Karpas-422 (cell line): ENCODE results near the gene NUP133. TPM values are rescaled to one million over a fixed set of nuclear protein-coding genes. Genes with fewer than 3 reads are reported as not detected.
"Not testable (repeated sequence)": the region's sequence is repeated elsewhere in the genome, so short reads cannot be mapped to it uniquely, and the experiment has no call there.

Source experiments
- DNase-seq: peaks from one replicate; pipeline ENCODE4 v3.0.0-alpha.2; 2015
- H2AFZ ChIP-seq: fragments of 200-600 bp; sonication (generic); 2 replicates; pipeline ENCODE4 v1.6.1; 2014; ENCODE audit warnings: antibody characterized with exemption, low read length, mixed read lengths
- H3K27ac ChIP-seq: fragments of 200-600 bp; sonication (generic); 2 replicates; pipeline ENCODE4 v1.5.1; 2014; ENCODE audit warnings: mild to moderate bottlenecking, low read length, moderate library complexity
- H3K27me3 ChIP-seq: fragments of 200-600 bp; sonication (generic); 2 replicates; pipeline ENCODE4 v1.6.1; 2014; ENCODE audit warnings: low read length, mixed read lengths
- H3K36me3 ChIP-seq: fragments of 200-600 bp; sonication (generic); 2 replicates; pipeline ENCODE4 v1.6.1; 2014; ENCODE audit warnings: low read length, mixed read lengths; ENCODE audit not compliant: insufficient read depth
- H3K4me1 ChIP-seq: fragments of 200-600 bp; sonication (generic); 2 replicates; pipeline ENCODE4 v1.6.1; 2014; ENCODE audit warnings: mild to moderate bottlenecking, low read length, mixed read lengths
- H3K4me2 ChIP-seq: fragments of 200-600 bp; sonication (generic); 2 replicates; pipeline ENCODE4 v1.6.1; 2014; ENCODE audit warnings: low read length, low read depth, mild to moderate bottlenecking; ENCODE audit not compliant: poor library complexity, severe bottlenecking
- H3K4me3 ChIP-seq: fragments of 200-600 bp; sonication (generic); 2 replicates; pipeline ENCODE4 v1.5.1; 2014; ENCODE audit warnings: mild to moderate bottlenecking, antibody characterized with exemption, low read length, mixed read lengths
- H3K79me2 ChIP-seq: fragments of 200-600 bp; sonication (generic); 2 replicates; pipeline ENCODE4 v1.6.1; 2014; ENCODE audit warnings: mild to moderate bottlenecking, low read length, mixed read lengths
- H3K9ac ChIP-seq: fragments of 200-600 bp; sonication (generic); 2 replicates; pipeline ENCODE4 v1.6.0; 2014; ENCODE audit warnings: low read length
- H3K9me2 ChIP-seq: fragments of 200-600 bp; sonication (generic), shearing (Covaris generic); replicated peaks from 2 replicates; pipeline ENCODE4 v1.6.0; 2014; ENCODE audit warnings: mild to moderate bottlenecking, low read length, moderate library complexity; ENCODE audit not compliant: insufficient read depth
- H3K9me3 ChIP-seq: fragments of 300-700, 200-600 bp; sonication (generic); 2 replicates; pipeline ENCODE4 v1.6.1; 2014; ENCODE audit warnings: low read length, mixed read lengths
- H4K20me1 ChIP-seq: fragments of 200-600 bp; sonication (generic); 2 replicates; pipeline ENCODE4 v1.6.1; 2014; ENCODE audit warnings: mild to moderate bottlenecking, antibody characterized with exemption, low read length, low read depth; ENCODE audit not compliant: insufficient read depth
- total RNA-seq: library from RNA; depleted of rRNA; stranded (reverse); fragments of >200 nt; shearing (Covaris generic); gene quantifications from 2 replicates; pipeline ENCODE4 v1.2.3, GENCODE V29; 2014; ENCODE audit warnings: low replicate concordance

The NUP133 gene
- total RNA-seq, 1 experiment from 2014 or later, result 56.9 TPM

DNA sequence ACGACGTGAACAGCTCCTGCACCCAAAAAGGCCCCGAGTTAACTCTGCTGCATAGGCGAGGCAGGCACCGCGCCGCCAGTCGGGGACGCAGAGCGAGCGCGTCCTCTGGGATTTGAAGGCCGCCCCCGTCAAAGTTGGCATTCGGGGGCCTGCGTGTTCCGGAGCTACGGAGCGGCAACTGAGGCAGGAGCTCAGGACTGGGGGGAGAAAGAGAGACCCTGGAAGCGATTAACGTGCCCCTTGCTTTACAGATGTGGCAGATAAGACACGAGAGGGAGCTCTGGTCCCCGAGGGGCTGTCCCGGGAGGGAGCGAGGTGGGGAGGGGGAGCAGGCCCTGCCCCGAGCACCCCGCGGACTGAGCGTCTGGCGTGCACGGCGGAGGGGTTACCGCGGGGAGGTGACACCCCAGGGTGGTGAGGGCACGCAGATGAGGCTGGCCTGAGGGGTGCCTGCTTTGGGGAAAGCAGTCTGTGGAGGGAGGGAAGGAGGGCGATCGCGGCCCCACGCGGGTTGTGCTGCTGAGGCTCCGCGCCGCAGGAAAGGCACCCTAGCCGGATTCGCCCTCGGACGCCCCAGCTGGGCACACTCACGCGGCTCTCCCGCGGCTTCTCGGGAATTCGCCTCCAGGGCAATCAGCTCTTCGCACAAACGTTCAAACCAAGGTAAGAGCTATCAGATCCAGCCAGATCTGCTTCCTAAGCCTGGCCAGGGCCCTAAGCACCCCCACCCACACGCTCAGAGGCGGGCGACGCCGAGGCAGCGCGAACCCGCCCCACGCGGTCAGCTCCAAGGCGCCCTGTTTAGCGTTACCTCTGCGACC, 100.7 kb downstream of the NUP133 start:
- Histone ChIP-seq H3K9ac (no peak overlapping the region), H3K36me3 (no peaks in the 10 kb centered on the region), H3K9me2 (no peaks in the 10 kb centered on the region), H4K20me1 (0 out of 2 replicates have a peak, but pooled peaks cover 3% of the 10 kb centered on the region), H3K4me2 (no peak overlapping the region), H3K79me2 (no peaks in the 10 kb centered on the region), H3K4me1 (no peaks in the 10 kb centered on the region), H3K27me3 (no peaks in the 10 kb centered on the region), H3K9me3 (no peaks in the 10 kb centered on the region), H3K27ac (no peak overlapping the region), H3K4me3 (no peak overlapping the region), H2AFZ (no peak overlapping the region)
- peak; percentile 22 for DNase-seq

GRCh38 chr1:229406798-229407197, 101.3 kb downstream of the NUP133 start:
- H3K9ac ChIP-seq, result no peak overlapping the region

GRCh38 chr1:229403573-229403972, 104.6 kb downstream of the NUP133 start:
- Histone ChIP-seq H3K36me3 (no peaks in the 10 kb centered on the region), H2AFZ (no peak overlapping the region), H3K9me3 (no peaks in the 10 kb centered on the region), H3K27me3 (no peaks in the 10 kb centered on the region), H3K79me2 (no peaks in the 10 kb centered on the region), H3K9me2 (no peaks in the 10 kb centered on the region), H3K9ac (no peak overlapping the region), H3K4me2 (no peak overlapping the region), H3K4me3 (no peak overlapping the region), H3K4me1 (no peaks in the 10 kb centered on the region), H4K20me1 (peaks cover 3% of the 10 kb centered on the region; the same call in 1 of the 2 replicates), H3K27ac (no peak overlapping the region)
- DNase-seq, result peak; percentile 19

More at GRCh38 chr1:229406798-229407197, 101.3 kb downstream of the NUP133 start:
- no peaks in the 10 kb centered on the region for H3K27me3 ChIP-seq
- H3K36me3 ChIP-seq, result no peaks in the 10 kb centered on the region
- H3K79me2 ChIP-seq, result no peaks in the 10 kb centered on the region
- H3K9me2 ChIP-seq, result no peaks in the 10 kb centered on the region
- H3K4me2 ChIP-seq, result no peak overlapping the region
- H3K4me1 ChIP-seq, result no peaks in the 10 kb centered on the region
- H2AFZ ChIP-seq, result no peak overlapping the region
- peaks cover 3% of the 10 kb centered on the region; the same call in 1 of the 2 replicates for H4K20me1 ChIP-seq
- H3K4me3 ChIP-seq, result no peak overlapping the region
- peak; percentile 28 for DNase-seq
- no peak overlapping the region for H3K27ac ChIP-seq
- H3K9me3 ChIP-seq, result no peaks in the 10 kb centered on the region

GRCh38 chr1:229402993-229403392, 105.1 kb downstream of the NUP133 start:
- Histone ChIP-seq H4K20me1 (peaks cover 3% of the 10 kb centered on the region; the same call in 1 of the 2 replicates), H3K9me2 (no peaks in the 10 kb centered on the region), H3K79me2 (no peaks in the 10 kb centered on the region), H3K4me2 (no peak overlapping the region), H3K4me3 (no peak overlapping the region), H2AFZ (no peak overlapping the region), H3K9me3 (no peaks in the 10 kb centered on the region), H3K9ac (no peak overlapping the region), H3K36me3 (no peaks in the 10 kb centered on the region), H3K4me1 (no peaks in the 10 kb centered on the region), H3K27me3 (no peaks in the 10 kb centered on the region), H3K27ac (no peak overlapping the region)
- peak; percentile 37 for DNase-seq

DNA sequence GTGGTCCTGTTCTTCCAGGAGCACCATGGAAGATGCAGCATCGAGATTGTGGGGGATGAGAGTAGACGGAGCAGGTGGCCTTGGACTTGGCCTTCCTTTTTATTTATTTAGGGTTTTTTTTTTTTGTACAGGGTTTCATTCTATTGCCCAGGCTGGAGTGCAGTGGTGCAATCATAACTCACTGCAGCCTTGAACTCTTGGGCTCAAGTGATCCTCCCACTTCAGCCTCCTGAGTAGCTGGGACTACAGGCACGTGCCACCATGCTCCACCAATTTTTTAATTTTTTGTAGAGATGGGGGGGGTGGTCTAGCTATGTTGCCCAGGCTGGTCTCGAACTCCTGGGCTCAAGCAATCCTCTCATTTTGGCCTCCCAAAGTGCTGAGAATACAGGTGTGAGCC, 105.8 kb downstream of the NUP133 start:
- not testable (repeated sequence) for H3K4me1 ChIP-seq, H3K9me2 ChIP-seq, H4K20me1 ChIP-seq, H3K9ac ChIP-seq, H3K79me2 ChIP-seq, H3K27me3 ChIP-seq, H3K27ac ChIP-seq, H3K36me3 ChIP-seq, H3K9me3 ChIP-seq, H3K4me3 ChIP-seq, H3K4me2 ChIP-seq, H2AFZ ChIP-seq, DNase-seq

DNA sequence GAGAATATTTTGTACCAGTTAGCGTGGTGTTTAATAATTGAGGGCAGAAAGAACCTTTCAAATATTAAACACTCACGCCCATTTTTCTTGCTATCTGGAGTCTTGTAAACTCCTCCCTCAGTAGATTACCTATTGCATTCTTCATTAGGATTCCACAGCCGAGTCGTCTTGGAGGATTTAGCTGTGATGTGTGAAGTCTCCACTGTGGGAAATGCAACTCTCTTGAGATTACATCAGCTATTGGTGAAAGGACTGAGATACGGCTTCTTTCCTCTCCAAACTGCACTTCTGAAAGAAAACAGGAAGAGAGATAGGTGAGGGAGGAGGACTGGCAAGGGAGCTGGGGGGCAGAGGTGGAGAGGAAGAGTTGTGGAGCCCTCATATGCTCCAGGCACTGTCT, 110.4 kb downstream of the NUP133 start:
- Histone ChIP-seq H3K27me3 (no peaks in the 10 kb centered on the region), H2AFZ (no peak overlapping the region), H3K36me3 (no peaks in the 10 kb centered on the region), H3K4me1 (no peaks in the 10 kb centered on the region), H3K4me3 (no peak overlapping the region), H3K4me2 (no peak overlapping the region), H3K9me3 (no peaks in the 10 kb centered on the region), H3K9ac (no peak overlapping the region), H3K9me2 (no peaks in the 10 kb centered on the region), H4K20me1 (peaks cover 3% of the 10 kb centered on the region; the same call in 1 of the 2 replicates), H3K79me2 (no peaks in the 10 kb centered on the region), H3K27ac (no peak overlapping the region)
- peak; percentile 34 for DNase-seq

GRCh38 chr1:229396585-229397206, 111.4 kb downstream of the NUP133 start:
- no peaks in the 10 kb centered on the region for H3K9me2 ChIP-seq
- no peak overlapping the region for H2AFZ ChIP-seq
- no peaks in the 10 kb centered on the region for H3K9me3 ChIP-seq
- no peaks in the 10 kb centered on the region for H3K79me2 ChIP-seq
- no peaks in the 10 kb centered on the region for H3K27me3 ChIP-seq
- H3K27ac ChIP-seq, result no peak overlapping the region
- no peak for DNase-seq
- no peaks in the 10 kb centered on the region for H3K4me1 ChIP-seq
- H3K4me3 ChIP-seq, result no peak overlapping the region
- H3K36me3 ChIP-seq, result no peaks in the 10 kb centered on the region
- no peak overlapping the region for H3K9ac ChIP-seq
- H4K20me1 ChIP-seq, result 0 out of 2 replicates have a peak, but pooled peaks cover 3% of the 10 kb centered on the region
- H3K4me2 ChIP-seq, result no peak overlapping the region

DNA sequence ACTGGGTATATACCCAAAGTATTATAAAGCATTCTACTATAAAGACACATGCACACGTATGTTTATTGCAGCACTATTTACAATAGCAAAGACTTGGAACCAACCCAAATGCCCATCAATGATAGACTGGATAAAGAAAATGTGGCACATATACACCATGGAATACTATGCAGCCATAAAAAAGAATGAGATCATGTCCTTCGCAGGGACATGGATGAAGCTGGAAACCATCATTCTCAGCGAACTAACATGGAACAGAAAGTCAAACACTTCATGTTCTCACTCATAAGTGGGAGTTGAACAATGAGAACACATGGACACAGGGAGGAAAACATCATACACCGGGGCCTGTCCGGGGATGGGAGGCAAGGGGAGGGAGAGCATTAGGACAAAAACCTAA, 113.6 kb downstream of the NUP133 start:
- H3K9me3 ChIP-seq, H3K36me3 ChIP-seq, H3K9me2 ChIP-seq, H3K79me2 ChIP-seq, H3K4me2 ChIP-seq, H3K9ac ChIP-seq, H3K4me1 ChIP-seq, H3K27me3 ChIP-seq, H4K20me1 ChIP-seq, H2AFZ ChIP-seq, H3K27ac ChIP-seq, H3K4me3 ChIP-seq, DNase-seq: not testable (repeated sequence)
